Skin epidermis (tissue), 12 donors: ENCODE measurements around the gene RABL6.

Experiments used
- H3K27ac ChIP-seq, 21 experiments: fragments of 200-600 bp; sonication (generic) in 11 of 21; one replicate each; pipeline ENCODE4 v1.5.0; 2020; ENCODE audit warnings: mild to moderate bottlenecking in 3 of 21, inconsistent platforms in 2 of 21, moderate library complexity in 2 of 21
- H3K4me3 ChIP-seq, 7 experiments: fragments of 200-600 bp; sonication (generic) in 2 of 7; one replicate each; pipeline ENCODE4 v1.5.0; 2020; ENCODE audit warnings: inconsistent platforms in 2 of 7, mild to moderate bottlenecking in 2 of 7, moderate library complexity in 1 of 7

The RABL6 gene

DNA sequence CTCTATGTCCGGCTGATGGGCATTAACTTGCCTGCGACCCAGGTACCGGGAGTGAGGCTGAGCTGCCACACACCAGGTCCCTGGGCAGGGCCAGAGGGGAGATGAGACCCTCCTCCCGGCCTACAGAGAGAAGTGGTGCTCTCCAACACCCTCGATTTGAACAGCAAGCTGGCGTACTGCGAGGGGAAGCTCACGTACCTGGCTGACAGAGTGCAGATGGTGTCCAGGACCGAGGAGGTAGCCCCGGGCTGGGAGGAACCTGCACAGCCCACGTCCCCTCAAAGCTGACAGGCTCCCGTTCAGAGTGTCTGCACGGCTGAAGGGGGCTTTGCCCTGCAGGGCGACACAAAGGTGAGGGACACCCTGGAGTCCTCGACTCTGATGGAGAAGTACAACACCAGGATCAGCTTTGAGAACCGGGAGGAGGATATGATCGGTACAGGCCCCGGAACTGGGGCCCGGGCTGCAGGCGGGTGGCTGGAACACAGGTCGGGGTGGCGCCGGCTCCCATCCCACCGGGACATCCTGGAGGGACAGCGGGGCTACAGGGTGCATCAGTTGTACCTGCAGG, 1.0 kb upstream of the RABL6 start:
- peak overlapping the region in 19 of 21 experiments; percentile 74 to 98 (median 88) for H3K27ac ChIP-seq
- peak overlapping the region; percentile 83 to 100 (median 95) for H3K4me3 ChIP-seq

DNA sequence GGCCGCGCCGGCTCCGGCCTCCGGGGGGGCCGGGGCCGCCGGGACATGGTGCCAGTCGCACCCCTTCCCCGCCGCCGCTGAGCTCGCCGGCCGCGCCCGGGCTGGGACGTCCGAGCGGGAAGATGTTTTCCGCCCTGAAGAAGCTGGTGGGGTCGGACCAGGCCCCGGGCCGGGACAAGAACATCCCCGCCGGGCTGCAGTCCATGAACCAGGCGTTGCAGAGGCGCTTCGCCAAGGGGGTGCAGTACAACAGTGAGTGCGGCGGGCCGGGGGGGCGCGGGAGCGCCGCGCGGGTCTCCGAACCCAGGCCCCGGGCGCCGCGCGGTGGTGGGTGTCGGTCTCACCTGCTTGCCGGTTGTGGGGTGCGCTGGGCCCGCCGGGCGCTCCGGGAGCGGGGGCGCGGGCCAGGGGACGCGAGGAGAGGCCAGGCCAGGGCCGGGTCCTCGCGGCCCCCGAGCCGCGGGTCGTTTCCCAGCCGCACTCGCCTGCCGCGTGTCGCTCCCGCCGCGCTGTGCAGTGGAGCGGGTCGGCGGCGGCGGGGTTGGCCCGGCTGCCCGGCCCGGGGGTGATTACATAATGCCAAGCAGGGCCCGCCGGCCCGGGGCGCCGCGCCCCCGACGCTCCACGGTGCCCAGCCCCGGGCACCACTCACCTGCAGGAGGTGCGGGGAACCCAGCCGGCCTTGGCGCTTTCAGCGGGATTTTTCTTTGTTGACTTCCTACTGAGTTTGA, 492 bp downstream of the RABL6 start:
- Histone ChIP-seq H3K27ac (peak overlapping the region; percentile 45 to 98 (median 86)), H3K4me3 (peak overlapping the region; percentile 83 to 100 (median 95))

DNA sequence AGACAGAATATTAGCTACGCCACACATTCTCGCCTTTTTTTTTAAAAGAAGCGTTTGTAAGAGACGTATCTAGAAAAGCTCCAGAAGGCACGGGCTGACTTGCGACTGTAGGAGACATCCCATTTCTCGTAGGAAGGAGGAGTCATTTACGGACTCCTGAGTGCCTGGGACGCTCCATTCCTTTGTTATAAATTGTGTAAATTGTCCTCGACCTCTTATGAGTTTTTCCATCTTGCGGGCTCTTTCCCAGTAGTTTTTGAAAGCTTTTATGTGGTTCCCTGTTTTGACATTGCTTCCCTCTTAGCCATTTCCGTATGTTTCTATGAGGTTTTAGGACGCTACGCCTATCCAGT, 1.0 kb downstream of the RABL6 start:
- Histone ChIP-seq H3K4me3 (peak overlapping the region; percentile 83 to 100 (median 95)), H3K27ac (peak overlapping the region in 20 of 21 experiments; percentile 79 to 98 (median 86))

DNA sequence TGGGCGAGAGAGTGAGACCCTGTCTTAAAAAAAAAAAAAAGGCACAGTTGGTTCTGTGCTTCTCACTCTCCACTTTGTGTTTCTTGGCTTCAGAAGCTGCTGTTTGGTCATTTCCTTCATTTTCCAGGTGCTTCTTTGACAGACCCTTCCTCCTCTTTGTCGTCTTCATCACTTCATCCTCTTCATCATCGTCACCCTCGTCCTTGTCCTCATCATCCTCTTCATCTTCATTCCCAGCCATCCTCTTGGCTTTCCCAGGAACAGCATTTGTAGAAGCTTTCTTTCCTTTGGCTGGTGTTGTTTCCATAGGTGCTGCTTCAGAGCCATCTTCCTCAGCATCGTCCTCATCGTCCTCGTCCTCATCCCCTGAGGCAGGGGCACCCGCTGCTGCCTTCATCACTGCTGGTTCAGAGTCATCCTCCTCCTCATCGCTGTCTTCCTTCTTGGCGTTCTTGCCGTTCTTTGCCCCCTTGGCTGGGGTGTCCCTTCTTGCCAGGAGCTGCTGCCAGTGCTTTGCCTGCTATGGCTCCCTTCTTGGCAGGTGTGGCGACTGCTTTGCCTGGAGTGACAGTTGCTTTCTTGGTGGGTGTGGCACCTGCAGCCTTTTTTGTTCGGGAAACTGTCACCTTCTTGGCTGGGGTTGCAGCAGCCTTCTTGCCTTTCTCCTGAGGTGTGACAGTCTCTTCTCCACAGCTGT, 7.1 kb downstream of the RABL6 start:
- Histone ChIP-seq H3K27ac (no peak overlapping the region), H3K4me3 (no peak overlapping the region)

DNA sequence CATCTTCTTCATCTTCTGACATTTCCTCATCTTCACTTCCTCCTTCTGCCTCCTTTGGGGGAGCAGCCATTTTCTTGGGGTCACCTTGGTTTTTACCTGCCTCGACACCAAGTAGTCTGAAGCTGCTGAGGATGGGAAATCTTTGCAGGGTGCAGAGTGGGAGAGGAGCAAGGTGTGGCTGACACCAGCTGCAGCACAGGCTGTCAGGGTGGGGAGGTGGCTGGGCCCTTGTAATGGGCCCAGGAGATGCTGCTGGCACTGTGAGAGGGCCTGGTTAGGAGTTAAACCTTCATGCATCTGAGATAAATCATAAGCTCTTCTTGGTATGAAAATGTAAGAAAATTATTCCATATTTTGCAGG, 7.7 kb downstream of the RABL6 start:
- H3K27ac ChIP-seq, result no peak overlapping the region
- H3K4me3 ChIP-seq, result no peak overlapping the region

DNA sequence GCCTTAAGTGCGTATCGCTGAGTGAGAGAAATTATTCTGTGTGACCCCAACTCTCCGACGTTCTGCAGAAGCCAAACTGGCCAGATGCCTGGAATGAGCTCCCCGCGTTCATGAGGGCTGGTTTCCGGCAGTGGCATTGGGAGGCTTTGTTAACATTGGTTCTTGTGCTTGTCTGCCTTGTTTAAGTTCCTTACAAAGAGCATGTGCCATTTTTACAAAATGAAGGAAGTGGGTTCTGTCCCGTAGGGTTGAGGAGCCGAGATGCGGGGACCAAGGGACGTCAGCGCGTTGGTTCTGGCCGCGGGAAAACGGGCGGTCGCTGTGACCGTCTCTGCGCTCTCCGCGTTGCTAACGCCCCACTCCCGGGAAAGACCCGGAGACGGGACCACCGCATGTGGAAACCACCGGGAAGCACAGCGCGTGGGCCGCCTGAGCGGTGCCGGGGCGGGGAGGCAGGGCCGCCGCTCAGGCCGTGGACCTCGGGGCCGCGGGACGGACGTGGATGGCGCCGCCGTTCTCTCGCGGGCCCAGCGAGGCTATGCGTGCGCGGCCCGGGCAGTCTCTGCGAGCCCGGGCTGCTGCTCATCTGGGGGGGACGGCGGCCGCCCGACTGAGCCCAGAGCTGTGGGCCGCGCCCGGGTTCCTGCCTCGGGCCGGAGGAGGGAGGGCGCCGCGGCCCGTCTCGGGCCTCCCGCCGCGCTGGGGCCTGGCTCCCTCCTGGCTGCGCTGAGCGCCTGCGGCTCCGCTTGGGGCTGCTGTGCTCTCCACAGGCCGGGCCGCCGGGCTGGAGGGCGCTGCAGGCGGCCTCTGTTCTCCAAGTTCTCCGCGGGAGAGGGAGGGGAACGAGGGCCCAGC, 13.4 kb downstream of the RABL6 start:
- Histone ChIP-seq H3K4me3 (peak overlapping the region in 2 of 7 experiments; percentile 15), H3K27ac (peak overlapping the region in 2 of 21 experiments; percentile 3 to 40)

DNA sequence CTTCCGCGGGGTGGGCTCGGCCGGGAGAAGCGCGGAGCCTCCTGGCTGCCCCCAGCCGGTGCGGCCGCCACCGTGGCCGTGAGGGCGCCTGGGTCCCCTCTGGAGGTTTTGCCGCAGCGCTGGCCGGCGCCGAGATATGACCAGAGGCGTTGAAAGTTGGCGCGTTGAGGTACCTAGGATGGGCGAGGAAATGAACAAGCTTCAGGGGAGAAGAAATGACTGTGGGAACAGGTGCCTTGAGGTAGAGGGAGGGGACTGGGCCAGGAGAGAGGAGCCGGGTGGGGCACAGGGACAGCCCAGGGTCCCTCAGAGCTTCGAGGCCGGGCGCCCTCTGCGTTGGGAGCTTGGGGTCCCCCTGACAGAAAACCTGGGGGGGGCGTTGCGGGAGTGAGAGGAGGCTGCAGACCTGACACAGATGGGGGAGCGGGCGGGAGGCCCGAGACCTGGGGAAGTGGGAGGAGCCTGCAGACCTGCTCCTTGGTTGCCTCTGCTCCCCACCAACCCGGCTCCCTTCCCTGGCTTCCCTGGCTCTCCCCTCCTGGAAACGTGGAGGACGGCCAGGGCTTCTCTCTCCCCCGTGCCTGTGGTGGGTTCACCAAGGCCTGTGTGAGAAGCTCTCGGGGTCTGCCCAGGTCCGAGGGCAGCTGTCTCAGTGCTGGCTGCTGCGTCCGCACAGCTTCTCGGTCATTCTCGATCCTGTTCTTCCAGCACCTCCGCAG, 14.2 kb downstream of the RABL6 start:
- peak overlapping the region in 1 of 7 experiments; percentile 15 for H3K4me3 ChIP-seq
- peak overlapping the region in 2 of 21 experiments; percentile 3 to 40 for H3K27ac ChIP-seq

DNA sequence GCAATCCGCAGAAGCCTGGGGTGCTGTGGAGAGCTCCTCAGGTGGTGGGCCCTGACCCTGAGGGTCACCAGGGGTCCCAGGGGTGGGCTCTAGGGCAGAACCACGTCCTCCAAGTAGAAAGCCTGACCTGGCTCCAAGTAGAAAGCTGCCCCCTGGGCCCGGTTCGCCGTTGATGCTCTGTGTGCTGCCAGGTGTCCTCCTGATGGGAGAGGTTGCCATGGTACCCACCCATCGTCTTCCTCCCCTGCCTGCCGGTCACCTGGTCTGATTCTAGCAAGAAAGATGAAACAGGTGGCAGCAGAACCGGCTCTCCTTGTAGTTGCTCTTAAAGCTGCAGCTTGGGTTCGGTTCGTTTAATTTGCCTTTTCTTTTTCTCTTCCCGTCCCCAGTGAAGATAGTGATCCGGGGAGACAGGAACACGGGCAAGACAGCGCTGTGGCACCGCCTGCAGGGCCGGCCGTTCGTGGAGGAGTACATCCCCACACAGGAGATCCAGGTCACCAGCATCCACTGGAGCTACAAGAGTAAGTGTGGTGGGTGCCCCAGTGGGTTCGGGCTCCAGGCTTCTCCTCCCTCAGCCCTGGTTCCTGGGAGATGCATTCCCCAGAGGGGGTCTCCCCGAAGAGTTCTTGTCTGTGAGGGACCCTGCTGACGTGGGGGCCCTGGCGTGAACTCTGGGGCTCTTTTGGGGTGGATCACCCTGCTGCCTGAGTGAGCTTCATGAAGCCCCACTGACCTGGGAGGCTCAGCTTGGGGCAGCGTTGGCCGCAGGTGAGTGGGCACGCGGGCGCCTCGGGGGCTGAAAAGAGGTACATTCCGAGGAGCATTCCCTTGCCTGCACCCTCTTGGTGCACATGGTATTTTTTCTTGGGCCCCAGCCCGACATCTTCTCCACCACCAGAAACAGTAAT, 15.6 kb downstream of the RABL6 start:
- no peak overlapping the region for H3K4me3 ChIP-seq
- no peak overlapping the region for H3K27ac ChIP-seq

DNA sequence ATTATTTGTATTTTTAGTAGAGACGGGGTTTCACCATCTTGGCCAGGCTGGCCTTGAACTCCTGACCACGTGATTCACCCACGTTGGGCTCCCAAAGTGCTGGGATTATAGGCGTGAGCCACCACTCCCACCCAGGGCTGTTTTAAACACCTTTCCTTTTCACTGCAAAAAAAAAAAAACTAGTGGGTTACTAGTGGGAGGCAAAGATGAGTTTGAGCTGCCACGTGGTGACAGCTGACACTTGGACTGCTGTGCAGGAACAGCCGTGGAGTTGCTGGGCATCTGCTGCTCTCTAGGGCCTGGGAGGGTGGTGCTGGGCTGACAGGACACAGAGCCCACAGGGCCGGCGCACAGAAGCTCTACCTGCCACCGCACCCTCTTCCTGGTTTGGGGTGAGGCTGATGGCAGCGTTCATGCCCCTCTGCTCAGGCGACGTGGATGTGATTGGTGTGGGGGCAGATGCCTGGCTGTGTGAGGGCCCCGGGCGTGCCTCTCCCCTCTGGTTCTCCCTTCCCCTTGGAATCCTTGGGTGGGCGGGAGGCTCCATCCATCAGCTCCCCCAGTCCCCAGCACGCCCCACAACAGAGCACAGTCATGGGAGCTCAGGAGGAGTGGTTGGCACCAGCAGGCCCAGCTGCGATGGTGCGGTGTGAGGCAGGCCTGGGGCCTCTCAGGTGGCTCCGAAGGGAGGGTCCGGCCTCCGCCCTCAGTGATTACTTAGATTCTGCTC, 16.9 kb downstream of the RABL6 start:
- H3K27ac ChIP-seq, result no peak overlapping the region
- H3K4me3 ChIP-seq, result no peak overlapping the region

DNA sequence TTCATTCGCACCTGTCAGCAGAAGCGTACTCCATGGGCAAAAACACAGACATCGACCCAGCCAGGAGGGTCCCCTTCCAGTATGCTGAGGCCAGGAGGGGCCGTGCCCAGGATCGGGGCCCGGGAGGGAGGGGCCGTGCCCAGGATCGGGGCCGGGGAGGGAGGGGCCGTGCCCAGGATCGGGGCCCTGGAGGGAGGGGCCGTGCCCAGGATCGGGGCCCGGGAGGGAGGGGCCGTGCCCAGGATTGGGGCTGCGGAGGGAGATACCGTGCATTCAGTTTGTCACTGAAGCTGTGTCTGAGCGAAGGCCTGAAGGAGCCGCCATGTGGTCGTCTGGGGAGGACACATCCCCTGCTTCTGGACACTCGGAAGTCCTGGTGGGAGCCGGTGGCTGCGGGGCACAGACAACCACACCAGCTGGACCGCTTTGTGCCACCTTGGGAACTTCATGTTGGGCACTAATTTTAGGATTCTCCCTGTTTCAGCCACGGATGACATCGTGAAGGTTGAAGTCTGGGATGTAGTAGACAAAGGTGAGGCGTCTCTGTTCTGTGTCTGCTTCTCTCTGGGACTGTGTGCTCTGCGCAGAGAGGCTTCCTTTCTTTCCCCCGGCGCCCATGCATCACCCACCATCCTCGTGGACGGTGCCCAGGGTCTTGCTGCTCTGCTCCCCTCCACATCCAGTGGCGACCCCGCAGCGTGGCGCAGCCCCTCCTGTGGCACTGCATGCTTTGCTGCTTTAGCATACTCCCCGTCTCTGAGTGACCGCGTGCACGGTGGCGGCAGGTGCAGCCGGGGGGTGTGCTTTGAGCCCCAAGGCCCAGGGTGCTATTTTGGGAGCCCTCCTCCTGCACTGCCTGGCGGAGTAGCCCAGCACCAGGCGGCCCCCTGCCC, 17.8 kb downstream of the RABL6 start:
- Histone ChIP-seq H3K4me3 (no peak overlapping the region), H3K27ac (no peak overlapping the region)

DNA sequence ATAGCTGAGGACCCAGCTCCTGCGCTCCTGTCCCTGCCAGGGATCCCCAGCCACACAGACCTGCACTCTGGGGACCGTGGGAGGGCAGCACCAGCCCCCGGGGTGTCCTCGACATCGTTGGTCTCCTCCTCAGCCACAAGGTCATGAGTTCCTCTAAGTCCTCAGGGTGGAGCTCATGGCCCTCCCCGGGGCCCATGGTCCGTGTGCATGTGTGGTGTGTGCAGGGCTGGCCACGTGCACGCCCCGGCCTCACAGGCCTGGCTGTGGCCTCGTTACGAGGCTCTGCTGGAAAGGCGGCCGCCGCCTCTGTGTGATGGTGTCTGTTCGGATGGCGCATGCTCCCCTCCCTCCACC, 18.4 kb downstream of the RABL6 start:
- H3K4me3 ChIP-seq, result no peak overlapping the region
- no peak overlapping the region for H3K27ac ChIP-seq

DNA sequence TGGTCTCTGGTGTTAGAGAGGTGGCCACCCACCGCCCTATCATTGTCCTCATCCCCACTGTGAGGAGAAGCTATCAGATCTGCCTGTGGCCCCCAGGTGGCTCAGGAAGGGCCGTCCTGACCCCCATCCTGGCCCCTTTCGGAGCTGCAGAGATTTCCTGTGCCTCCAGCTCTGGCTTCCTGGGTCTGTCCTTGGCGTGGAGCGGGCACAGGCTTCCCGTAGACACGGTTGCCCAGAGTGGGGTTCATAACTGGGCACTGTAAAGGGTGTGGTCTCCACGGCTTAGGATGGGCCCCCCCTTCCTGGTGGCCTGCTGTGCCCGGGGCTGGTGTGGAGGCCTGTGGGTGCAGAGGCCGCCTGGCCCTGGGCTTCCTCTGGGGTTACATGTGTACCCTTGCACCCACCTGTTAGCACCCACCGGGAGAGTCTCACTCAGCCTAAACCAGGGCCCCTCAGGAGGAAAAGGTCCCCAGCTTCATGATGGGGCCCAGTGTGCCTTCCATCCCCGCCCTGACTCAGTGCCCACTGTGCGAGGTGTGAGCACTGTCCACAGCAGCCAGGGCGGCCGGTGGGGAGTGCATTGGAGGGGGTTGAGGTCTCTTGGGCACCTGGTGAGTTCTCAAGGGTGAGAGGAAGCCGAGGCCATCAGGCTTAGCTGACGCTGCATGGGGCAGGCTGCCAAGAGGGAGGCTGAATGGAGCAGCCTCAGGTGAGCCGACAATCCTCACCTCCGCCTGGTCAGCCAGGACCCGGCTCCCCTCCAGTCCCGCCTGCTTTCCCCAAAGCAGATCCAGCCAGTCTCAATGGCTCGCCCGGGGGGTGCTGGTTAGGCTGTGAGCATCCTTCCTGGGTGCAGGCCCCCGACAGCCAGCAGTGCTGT, 19.2 kb downstream of the RABL6 start:
- Histone ChIP-seq H3K4me3 (no peak overlapping the region), H3K27ac (no peak overlapping the region)

DNA sequence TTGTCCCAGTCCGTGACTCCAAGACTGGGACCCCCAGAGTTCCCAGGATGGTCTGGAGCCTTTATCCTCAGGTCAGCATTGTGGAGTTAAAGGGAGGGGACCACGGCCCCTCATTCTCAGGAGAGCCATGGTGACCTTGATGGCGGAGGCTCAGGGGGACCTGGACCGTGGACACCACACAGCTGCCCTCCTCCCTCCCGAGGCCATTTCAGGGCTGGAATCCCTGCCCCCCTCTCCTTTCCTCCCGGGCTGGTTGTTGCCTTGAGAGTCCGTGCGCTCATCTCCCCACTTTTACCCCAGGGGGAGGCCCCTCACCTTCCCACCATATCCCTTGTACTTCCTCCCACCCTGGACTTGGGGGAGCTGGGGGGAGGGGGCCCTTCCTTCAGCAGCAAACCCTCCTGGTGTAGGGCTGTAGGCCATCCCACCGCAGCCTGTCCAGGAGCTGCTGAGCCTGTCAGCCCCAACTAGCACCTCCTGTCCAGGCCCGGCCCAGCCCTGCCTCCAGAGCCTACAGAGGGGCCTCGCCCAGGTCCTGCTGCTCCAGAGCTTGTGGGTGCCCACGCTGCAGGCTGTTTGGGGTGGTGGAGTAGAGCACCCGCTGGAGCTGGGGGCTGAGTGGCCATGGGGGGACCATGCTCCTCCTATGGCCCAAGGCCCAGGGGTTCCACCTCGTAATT, 20.2 kb downstream of the RABL6 start:
- no peak overlapping the region for H3K27ac ChIP-seq
- no peak overlapping the region for H3K4me3 ChIP-seq

DNA sequence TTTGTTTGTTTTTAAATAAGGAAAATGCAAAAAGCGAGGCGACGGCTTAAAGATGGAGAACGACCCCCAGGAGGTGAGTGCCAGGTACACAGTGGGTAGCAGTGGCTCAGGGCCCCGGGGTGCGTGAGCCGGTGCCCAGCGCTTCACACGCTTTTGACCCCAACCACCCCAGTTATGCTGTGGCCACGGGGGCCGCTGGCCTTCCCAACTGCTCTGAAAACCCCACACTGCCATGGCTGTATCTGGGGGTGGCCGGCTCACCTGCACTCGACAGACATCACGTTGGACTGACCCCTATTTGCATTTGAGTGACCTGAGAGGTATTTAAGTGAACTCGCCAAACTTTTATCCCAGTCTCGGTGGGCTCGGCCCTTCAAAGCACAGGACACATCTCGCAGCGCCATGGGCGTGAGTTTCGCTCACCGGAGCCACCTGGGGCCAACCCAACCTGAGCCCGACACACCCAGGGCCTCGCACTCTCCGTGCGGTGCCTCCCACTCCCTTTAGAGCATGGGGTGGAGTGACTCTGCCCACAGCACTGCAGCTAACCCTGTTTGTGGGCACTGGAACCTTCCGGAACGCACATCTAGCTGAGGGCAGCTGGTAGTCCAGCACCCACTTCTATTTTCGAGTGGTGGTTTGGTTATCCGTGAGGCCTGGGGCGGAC, 20.9 kb downstream of the RABL6 start:
- Histone ChIP-seq H3K4me3 (no peak overlapping the region), H3K27ac (no peak overlapping the region)

DNA sequence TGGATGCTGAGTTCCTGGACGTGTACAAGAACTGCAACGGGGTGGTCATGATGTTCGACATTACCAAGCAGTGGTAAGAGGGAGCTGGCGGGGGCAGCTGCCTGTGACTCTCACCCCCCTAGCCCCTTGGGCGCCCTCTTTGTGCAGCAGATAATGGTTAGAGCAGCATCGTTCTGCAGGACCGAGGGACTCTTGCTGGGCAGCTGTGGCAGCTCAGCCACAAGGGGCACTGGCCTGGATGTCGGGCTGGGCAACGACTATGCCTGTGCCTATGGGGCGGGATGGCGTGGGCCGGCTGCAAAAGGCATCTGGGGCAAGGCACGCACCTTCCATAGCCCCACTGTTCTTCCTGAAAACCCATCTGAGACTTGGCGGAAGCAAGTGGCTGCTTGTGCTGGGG, 21.7 kb downstream of the RABL6 start:
- H3K27ac ChIP-seq, result no peak overlapping the region

More for the DNA sequence above, 21.7 kb downstream of the RABL6 start:
- no peak overlapping the region for H3K4me3 ChIP-seq
